Renal pelvis (tissue), 4 donors: ENCODE data around the gene TRIO. TPM values are rescaled to one million over a fixed set of nuclear protein-coding genes. Genes with fewer than 3 reads are reported as not detected.
"Not testable (repeated sequence)": the region's sequence is repeated elsewhere in the genome, so short reads cannot be mapped to it uniquely, and the experiment has no call there.

ENCODE experiments used
- DNase-seq: peaks from one replicate; pipeline ENCODE4 v3.0.0-alpha.2; 2013
- polyA plus RNA-seq, 3 donors: library from polyadenylated mRNA; unstranded; fragments of 120-200 nt; gene quantifications; one replicate each; pipeline ENCODE4 v1.2.1, GENCODE V29; 2013; ENCODE audit not compliant: insufficient read length in 3 of 3

Gene TRIO
- polyA plus RNA-seq, 3 donors = 101 to 115 (median 109) TPM

GRCh38 chr5:14534773-14535172 lies 391.6 kb downstream of the TRIO start:
- peak; percentile 10 for DNase-seq

- DNase-seq = no peak
Observed at GRCh38 chr5:14545308-14545707, 402.2 kb downstream of the TRIO start.

- DNase-seq = no peak
Observed at GRCh38 chr5:14545862-14546261, 402.7 kb downstream of the TRIO start.

DNA sequence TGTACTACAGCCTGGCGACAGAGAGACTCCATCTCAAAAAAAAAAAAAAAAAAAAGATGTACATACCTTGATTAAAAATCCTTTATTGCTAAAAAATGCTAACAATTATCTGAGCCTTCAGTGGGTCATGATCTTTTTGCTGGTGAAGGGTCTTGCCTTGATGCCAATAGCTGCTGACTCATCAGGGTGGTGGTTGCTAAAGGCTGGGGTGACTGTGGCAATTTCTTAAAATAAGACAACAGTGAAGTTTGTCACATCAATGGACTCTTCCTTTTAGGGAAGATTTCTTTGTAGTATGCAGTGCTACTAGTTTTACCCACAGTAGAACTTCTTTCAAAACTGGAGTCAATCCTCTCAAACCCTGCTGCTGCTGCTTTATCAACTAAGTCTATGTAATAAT lies 404.5 kb downstream of the TRIO start:
- DNase-seq = no peak

DNA sequence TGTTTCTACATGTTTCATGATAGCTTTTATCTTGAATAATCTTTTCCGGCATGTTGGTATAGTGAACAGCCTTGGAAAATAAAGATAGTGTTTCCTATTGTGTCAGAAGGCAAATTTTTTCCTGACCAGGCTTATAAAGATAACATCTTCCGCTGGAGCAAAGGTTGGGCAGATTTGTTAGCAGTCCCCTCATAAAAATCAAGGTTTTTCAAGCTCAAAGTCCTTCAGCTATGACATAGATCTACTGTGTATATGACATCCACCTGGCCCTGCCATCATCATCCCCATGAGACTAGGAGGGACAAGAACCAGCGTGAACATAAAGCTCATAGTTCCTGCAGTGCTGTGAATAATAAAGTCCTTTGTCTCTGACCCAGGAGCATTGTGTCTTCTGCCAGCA lies 408.1 kb downstream of the TRIO start:
- no peak for DNase-seq

- no peak for DNase-seq
Observed at GRCh38 chr5:14552017-14552416, 408.9 kb downstream of the TRIO start.

- not testable (repeated sequence) for DNase-seq
Observed at GRCh38 chr5:14554288-14554687, 411.1 kb downstream of the TRIO start.

GRCh38 chr5:14556015-14556414 lies 412.9 kb downstream of the TRIO start:
- DNase-seq = no peak

DNA sequence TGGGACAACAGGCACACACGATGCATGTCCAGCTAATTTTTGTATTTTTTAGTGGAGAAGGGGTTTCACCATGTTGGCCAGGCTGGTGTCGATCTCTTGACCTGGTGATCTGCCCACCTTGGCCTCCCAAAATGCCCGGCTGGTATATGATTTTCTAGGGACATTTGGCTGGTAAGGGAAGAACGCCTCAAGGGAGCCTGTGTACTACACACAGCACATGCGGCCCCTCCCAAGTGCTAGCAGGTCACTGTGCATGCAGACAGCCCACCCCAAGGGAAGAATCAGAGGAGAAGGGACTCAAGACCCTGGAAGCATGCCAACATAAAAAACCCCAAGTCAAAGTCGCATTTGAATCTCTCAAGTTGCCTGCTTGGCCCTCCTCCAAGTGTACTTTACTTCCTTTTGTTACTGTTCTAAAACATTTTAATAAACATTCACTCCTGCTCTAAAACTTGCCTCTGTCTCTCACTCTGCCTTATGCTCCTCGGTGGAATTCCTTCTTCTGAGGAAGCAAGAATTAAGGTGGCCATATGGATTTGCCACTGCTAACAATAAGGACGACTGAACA lies 414.1 kb downstream of the TRIO start:
- DNase-seq = peak; percentile 11

- DNase-seq = no peak
Observed at GRCh38 chr5:14557791-14558415, 414.8 kb downstream of the TRIO start.

Other genes with a start within 250 kb of the TRIO start
- 1 to 10 TPM; 1.1 to 3.3 (median 1.2) TPM for gene DNAH5, start 198.7 kb upstream of the TRIO start, polyA plus RNA-seq